NCI-H2171 treated with DMSO at 0.1 percent for 48 hours (cell line): Measurements from ENCODE around the gene PHF20.
"Not testable (repeated sequence)": the region's sequence is repeated elsewhere in the genome, so short reads cannot be mapped to it uniquely, and the experiment has no call there.

ENCODE experiments used
- DNase-seq: peaks from one replicate; lab custom pipeline; 2025; lab: John Stamatoyannopoulos, UW

The PHF20 gene

DNA sequence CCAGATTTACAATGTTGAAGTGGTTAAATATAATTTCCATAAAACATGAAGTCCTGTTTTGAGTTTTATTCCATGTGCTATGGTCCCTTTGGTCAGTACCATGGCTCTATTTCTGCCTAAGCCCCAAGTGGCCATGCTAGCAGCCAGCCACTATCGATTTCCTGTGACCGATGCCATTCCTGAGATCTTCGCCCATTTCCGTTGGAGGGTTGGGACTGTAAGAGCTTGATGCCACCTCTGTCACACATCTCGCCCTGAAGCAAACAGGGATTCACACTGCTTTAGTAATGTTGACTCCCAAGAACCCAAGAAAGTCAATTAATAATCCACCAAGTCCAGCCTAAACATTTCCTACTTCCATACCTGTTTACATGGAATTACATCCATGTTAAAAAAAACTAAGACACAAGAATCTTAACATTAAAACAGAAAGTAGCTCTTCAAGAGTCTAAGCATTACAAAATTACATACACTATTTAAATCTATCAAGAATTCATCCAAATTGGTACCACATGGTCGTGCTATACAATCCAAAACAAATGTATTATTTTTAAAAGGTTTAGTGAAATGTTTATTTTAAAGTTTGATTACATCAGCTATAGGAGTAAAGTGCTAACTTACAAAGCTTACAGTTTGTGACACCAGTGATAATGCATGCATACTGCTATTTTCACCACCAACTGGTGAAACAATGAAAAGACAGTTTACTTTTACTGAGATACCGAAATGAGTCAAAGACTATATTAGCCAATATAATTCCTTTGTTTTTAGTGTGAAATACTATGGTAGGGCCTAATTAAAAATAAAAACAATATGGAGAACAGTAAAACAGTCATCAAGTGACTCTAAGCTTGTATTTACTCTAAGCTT, 32.3 kb upstream of the PHF20 start:
- no peak for DNase-seq

DNA sequence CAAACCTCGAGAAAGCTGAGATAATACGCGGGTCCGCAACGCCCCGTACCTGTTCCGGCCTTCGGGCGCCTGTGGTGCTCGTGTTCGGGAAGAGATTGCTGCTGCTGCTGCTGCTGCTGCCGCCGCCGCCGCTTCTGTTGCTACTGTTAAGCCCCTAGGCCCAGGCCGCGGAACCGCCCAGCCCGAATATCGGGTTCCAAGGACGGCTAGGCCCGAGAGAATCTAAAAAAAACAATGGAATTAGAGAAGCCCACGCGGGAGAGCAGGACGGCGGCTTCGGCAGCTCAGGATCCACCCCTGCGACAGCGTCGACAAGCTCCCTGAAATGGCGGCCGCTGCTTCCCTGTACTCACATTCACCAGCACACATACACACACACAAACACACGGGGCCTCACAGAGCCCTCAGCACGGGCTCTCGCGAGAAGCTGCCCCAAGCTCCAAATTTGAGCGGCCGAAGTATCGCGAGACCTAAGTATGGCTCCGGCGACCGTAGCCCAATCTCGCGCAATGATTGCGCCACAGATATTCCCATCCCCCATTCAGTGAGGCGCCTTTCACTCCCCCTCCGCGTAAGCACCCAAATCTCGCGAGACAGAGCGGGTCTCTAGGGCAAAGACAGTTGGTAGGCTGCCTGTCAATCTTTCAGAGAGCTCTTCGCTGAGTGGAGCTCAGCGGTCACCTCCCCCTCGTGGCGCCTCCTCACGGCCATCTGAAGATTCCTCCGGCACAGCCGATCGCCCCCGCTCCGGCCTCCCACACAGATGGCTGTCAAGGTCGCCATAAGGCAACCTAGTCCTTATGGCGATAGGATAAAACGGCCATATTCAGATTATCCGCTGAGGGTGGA, 29.7 kb upstream of the PHF20 start, which contains the start of gene RBM39:
Gene RBM39, minus strand, starts transcription at position 369 of the 849 bp plus-strand sequence. CDS start 1,386 bp downstream, outside the sequence.
- DNase-seq, result peak; percentile 100

DNA sequence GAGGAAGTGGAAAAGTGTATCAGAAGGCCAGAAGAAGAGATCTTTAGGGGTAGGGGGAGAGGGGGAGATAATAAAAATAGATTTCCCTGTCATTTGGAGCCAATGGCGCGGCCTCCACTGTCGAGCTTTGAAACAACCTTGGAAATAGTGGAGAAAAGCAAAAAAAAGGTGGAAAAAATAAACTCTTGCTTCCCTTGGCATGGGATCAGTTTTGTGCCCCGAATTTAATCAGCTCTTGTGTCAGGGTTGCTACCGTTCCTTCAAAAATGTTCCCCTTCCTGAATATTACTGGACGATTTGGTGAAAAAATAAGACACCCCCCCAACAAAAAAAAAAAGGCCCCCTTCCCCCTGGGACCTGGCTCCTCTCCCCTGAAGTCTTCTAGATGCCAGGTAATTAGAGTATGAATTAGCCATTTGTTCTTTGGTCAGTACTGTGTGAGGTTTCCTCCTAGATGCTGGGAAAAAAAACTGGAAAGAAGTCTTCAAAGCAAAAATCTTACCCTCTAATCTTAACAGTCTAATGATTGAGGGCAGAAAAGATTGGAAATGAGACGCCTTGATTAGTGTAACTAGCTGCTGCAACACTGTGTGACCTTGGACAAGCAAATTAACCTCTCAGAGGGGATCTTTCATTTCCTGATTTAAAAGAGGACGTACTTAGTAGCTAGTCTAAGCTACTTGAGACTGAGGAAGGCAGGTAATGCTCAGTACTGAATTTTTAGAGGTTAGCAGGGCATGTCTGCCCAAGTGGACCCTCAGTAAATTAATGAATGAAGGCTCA, 28.9 kb upstream of the PHF20 start:
- DNase-seq, result peak; percentile 66

DNA sequence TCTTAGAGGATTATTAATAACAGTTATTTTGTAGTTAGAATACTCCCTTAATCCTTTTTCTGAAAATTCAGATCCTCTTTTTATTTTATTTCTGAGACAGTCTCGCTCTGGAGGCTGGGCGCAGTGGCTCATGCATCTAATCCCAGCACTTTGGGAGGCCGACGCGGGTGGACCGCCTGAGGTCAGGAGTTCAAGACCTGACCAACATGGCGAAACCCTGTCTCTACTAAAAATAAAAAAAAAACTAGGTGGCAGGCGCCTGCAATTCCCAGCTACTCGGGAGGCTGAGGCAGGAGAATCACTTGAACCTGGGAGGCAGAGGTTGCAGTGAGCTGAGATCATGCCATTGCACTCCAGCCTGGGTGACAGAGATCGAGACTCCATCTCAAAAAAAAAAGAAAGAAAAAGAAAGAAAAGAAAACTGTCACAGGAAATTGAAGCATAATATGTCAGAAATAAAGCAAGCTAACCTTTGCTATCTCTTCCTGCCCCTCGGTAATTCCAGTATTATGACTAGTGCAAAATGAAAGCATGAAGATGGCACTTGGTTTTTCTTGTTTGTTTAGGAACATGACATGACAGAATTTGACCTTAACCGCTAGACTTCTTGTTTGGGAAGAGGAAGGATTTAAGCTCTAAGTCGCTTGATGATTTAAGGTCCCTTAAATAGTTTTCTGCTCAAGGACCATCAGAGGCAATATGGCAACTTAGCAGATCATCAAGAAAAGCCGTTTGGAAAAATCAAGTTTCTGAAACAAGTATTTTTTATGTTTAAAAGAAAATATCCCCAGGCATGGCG, 27.9 kb upstream of the PHF20 start:
- no peak for DNase-seq

DNA sequence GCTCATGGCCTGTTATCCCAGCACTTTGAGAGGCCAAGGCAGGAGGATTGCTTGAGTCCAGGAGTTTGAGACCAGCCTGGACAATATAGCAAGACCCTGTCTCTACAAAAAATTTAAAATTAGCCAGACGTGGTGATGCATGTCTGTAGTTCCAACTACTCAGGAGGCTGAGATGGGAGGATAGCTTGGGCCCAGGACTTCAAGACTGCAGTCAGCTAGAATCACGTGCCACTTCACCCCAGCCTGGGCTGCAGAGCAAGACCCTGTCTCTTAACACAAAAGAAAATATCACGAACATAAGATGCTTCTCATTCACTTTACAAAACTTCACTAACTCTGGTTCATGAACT, 27.3 kb upstream of the PHF20 start:
- not testable (repeated sequence) for DNase-seq

DNA sequence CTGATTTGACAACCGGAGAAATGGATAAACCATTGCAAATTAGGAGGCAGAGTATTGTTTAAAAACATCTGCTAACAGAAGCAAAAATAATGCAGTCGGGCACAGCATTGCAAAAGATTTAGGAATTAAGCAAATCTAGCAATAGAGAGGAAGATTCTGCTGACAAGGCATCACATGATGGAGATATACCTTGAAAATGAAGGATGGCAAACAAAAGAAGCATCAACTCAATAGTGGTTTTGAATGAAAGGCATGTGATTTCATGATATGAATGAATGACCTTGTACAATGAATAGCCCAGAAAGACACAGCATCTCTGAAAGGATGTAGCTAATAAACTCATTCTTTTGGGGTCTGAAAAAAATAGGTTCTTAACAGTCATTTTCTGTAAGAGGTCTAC, 21.2 kb upstream of the PHF20 start:
- no peak for DNase-seq

DNA sequence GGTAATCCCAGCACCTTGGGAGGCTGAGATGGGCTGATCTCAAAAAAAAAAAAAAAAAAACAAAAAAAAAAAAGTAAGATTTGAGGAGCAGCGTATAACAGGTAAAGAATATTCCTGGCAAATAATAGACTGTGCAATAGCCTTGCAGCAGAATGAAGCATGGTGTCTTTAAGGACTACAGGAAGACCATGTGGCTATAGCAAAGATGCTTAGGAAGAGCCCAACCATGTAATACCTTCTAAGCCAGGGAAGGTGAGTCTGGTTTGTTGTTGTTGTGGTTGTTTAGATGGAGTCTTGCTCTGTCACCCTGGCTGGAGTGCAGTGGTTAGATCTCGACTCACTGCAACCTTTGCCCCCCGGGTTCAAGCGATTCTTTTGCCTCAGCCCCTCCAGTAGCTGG, 15.4 kb upstream of the PHF20 start:
- DNase-seq, result no peak

DNA sequence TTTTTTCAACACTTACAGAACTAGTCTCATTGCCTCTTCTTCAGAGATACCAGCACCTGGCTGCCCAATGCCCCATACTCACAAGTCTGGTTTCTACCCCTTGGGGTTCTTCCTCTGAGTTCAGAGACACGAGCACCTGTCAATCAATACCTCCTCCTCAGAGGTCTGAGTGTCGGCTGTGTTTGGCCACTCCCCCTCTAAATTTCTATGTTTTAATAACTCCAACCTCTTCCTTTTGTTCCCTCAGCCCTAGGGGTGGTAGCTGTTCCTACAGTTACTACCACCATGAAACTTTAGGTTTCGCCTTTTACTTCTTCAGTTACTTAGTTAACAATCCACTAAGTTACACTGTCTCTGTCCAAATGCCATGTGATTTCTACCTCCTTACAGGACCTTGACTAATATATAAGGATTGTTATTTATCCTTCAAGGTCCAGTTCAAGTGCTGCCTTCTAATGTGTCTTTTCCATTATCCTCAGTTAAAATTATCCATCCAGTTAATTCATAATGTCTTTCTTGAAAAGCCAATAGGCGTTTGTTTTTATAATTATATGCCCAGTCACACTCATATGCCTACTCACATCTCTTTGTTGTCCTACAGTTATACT, 14.6 kb upstream of the PHF20 start:
- DNase-seq, result no peak

DNA sequence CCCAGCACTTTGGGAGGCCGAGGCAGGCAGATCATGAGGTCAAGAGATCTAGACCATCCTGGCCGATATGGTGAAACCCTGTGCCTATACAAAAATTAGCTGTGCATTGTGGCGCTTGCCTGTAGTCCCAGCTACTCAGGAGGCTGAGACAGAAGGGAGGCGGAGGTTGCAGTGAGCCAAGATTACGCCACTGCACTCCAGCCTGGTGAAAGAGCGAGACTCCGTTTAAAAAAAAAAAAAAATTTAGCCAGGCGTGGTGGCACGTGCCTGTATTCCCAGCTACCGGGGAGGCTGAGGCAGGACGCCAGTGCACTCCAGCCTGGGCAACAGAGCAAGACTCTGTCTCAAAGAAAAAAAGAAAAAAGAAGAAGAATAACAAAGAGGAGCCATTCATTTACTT, 10.3 kb upstream of the PHF20 start:
- DNase-seq, result not testable (repeated sequence)

DNA sequence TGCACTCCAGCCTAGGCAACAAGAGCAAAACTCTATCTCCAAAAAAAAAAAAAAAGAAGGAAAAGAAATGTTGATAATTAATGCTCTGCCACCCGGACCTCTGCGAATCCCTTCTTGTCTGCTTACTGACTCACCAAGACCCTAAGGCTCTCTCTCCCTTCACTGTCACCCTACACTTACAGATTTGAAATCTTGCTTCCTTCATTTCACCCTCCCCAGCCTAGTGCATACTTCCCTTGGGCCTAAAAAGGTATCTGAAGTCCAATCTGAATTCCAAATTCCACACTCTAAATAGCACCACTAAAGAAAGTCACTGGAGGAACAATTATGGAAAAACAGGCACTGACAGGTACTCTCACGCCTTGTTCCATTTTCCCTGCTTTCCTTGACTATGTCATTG, 9.4 kb upstream of the PHF20 start:
- no peak for DNase-seq

DNA sequence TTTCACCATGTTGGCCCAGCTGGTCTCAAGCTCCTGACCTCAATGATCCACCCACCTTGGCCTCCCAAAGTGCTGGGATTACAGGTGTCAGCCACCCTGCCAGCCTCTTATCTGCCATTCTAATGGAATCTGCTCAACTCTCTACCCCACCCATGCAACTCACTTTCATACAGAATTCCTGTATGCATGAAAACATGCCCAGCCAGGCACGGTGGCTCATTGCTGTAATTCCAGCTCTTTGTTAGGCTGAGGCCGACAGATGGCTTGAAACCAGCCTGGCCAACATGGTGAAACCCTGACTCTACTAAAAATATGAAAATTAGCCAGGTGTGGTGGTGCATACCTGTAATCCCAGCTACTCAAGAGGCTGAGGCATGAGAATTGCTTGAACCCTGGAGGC, 6.9 kb upstream of the PHF20 start:
- peak; percentile 60 for DNase-seq

DNA sequence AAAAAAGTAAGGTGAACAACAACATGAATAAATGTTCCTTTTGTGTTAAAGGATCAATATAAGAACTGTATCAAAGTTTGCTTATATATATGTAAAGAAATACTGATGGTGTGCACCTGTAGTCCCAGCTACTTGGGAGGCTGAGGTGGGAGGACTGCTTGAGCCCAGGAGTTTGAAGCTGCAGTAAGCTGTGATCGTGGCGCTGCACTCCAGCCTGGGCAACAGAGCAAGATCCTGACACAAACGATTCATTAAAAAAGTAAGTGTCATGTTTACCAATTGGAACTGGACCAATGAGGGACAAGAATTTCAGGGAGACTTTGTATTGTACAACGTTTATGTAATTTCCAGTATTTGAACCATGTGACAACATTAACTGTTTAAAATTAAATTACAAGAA, 5.0 kb upstream of the PHF20 start:
- no peak for DNase-seq

DNA sequence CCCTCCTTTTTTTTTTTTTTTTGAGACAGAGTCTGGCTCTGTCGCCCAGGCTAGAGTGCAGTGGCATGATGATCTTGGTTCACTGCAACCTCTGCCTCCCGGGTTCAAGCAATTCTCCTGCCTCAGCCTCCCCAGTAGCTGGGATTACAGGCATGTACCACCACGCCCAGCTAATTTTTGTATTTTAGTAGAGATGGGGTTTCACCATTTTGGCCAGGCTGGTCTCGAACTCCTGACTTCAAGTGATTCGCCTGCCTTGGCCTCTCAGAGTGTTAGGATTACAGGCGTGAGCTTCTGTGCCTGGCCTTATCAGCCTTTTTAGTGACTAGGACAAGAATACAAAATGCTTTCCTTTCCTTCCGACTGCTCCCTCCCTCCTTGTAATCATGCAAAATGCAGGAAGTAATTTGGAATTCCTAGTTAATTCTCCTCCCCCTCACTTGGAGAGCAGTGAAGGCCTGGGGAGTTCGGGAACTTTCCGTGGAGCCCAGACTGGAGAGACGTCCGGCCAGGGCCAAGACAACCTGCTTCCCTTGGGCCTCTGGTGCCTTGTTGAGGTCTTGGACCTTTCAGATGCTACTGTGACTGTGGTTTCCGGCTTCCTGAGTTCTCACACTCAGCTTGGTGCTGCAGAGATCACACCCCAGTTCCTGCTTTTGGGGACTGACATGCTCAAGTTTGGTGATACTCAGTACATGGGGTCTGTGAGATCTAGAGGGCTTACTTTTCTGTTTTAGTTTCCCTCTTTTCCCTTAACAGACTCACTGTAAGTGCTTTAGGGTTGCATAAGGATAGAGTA, 3.9 kb upstream of the PHF20 start:
- no peak for DNase-seq

DNA sequence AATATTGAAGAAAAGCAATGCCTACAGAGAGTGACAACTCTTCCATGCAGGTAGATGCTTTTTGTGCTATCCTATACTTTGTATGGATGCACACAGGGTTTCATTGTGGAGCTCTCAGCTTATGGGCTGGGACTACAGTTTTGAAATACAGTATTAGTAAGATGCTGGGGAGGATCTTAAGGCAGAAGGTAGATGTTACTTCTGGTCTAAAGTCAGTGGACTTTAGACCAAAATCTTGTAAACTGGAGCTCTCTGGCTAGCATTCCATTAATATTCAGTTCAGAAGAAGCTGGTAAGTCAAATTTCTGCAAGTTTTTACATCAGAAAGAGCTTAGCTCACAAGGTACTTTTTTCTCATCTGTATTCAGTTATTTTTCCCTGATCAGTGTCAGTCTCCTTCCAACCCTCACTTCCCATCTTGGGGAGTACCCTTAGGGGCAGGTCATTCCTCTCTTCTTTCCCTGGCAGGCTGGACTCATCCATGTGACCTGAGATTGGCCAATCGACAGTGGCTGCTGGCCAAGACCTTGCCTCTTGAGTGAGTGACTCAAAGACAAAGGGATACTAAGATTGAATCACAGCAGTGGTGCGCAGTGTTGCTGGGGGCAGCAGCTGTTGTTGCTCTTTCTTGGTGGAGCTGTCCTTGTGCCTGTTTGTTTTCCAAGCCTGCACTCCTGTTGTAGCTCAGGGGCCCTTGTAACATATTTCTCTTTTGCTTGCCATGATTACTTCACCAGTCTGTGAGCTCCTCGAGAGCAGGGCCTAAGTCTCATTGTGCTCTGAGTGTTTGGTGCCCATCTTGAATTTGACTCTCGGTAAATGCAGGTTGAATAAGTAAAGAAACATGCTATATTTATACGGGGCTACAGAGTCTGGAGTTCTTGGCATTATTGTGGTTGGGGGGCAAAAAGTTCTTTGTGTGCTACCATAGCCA, 2.8 kb upstream of the PHF20 start:
- DNase-seq, result peak; percentile 71

DNA sequence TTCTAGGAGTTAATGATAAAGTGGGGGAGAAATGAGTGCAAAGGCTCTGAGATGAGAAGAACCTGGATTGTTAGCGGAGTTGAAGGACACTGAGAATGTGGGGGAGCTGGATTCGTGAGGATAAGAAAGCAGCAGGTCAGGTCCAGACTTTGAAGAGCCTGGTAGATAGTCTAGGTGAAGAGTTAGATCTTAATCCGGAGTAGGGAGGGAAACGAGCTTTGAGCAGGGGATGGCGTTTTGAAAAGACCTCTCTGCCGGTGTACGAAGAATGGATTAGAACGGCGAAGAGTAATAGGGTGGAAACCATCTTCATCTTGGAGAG, 487 bp upstream of the PHF20 start:
- DNase-seq, result no peak

DNA sequence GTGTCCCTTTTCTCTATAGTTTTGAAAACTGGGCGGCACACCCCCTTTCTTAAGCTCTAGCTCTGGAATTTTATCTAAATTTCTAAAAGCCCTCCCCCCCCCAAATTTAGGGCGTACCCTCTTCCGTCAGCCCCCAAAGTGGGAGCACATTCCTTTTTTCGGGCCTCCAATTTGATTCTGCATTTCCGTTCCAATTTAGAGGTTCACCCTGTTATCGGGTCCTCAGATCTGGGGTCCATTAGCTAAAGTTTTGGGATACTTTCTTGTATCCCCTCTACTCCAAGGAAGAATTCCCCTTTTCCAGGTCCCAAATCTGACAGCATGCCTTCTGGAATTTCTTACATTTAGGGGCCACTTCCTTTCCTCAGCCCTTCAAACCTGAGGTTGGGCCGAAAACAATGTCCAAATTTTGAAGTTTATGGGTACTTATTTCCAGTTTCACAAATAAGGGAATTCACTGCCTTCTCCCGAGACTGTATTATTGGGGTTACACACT, 796 bp downstream of the PHF20 start:
- no peak for DNase-seq

DNA sequence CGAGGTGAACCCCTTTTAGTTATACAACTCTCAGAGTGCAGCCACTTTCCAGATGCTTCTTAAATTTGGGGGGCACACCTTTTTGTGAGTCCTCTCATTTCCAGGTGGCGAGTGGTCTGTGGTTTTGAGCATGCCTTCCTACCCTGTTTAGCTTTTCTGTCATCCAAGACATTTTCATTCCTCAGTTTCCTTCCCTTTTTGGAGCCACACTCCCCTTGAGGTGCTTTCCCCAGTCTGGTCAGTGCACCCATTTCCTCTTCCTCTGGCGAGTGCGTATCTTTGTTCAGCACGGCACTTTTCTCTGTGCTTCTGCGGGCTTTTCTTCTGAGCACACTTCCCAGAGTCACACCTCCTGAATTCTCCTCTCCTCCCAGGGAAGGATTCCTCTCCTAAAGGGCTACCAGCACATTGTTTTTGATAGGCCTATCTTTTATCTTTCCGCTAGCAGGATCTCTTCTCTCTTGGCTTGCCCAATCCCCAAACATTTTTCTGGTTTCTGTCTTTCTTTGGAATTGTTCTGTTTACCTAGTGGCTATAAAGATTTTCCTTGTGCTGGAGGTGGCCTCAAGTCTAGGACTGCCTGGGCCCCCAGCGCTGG, 1.4 kb downstream of the PHF20 start:
- no peak for DNase-seq

DNA sequence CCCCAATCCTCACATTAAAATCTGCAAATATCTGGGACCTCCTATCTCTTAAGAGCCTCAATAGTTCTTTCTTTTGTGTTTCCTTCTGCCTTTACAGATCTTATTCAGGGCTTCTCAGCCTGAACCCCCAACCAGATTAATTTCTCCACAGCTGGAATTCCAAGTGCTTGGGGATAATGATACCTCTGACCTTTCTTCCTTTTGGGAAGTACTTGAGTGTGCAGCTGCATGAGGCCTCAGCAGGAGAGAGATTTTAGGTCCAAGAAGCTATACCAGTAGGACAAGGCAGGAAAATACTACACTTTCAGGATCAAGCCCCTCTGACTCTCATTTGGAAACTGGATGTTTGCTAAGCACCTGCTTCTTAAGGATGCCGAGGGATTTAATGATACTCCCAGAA, 2.6 kb downstream of the PHF20 start:
- DNase-seq, result no peak
